ENCODE results near the gene MYH6. TPM values are rescaled to one million over a fixed set of nuclear protein-coding genes. Genes with fewer than 3 reads are reported as not detected.
"Not testable (repeated sequence)": the region's sequence is repeated elsewhere in the genome, so short reads cannot be mapped to it uniquely, and the experiment has no call there.

MYH6 gene
- total RNA-seq (1,000 to 10,000 TPM in 2 of 10 donors, 100 to 1,000 TPM in 6, 10 to 100 TPM in 2; 76.6 to 7,525 (median 125) TPM), polyA plus RNA-seq (1,000 to 10,000 TPM; 3,967 to 5,106 TPM)
- long read RNA-seq, donor 1, full-length matches to known transcripts: 2,259 of 10,278 reads
- long read RNA-seq, donor 1, partial matches to known transcripts: 7,592 of 10,278 reads
- long read RNA-seq, donor 1, other reads (novel, unspliced or antisense): 427 of 10,278 reads
- long read RNA-seq, donor 2, full-length matches to known transcripts: 330 of 1,570 reads
- long read RNA-seq, donor 2, partial matches to known transcripts: 1,149 of 1,570 reads
- long read RNA-seq, donor 2, other reads (novel, unspliced or antisense): 91 of 1,570 reads
- long read RNA-seq, donor 3, full-length matches to known transcripts: 766 of 12,451 reads
- long read RNA-seq, donor 3, partial matches to known transcripts: 11,139 of 12,451 reads
- long read RNA-seq, donor 3, other reads (novel, unspliced or antisense): 546 of 12,451 reads

- Histone ChIP-seq H3K4me1 (peaks cover 0 to 46% (median 7%) of the 10 kb centered on the region in 9 donors), H3K9me3 (no peaks in the 10 kb centered on the region), H3K27me3 (peaks cover 0 to 10% (median 0%) of the 10 kb centered on the region in 7 donors), H3K36me3 (peaks cover 0 to 47% (median 0%) of the 10 kb centered on the region in 9 donors), H3K4me3 (peak within 1 kb of the TSS in 3 of 10 donors; percentile 5 to 33 (median 24)), H3K27ac (peak within 1 kb of the TSS; percentile 26 to 87 (median 72))
- intact Hi-C loops (cut with DNase I): loop anchor here in 2 of 10 donors (2.0 kb wide), 1 partner anchor 35 kb away; no protein-coding TSS in a partner anchor
- 40 to 53% methylated on average over 15 of the region's 15 CpGs for WGBS, 2 donors
- DNase-seq (no peak), ATAC-seq (no peak)
- TF ChIP-seq, protein P1, sequence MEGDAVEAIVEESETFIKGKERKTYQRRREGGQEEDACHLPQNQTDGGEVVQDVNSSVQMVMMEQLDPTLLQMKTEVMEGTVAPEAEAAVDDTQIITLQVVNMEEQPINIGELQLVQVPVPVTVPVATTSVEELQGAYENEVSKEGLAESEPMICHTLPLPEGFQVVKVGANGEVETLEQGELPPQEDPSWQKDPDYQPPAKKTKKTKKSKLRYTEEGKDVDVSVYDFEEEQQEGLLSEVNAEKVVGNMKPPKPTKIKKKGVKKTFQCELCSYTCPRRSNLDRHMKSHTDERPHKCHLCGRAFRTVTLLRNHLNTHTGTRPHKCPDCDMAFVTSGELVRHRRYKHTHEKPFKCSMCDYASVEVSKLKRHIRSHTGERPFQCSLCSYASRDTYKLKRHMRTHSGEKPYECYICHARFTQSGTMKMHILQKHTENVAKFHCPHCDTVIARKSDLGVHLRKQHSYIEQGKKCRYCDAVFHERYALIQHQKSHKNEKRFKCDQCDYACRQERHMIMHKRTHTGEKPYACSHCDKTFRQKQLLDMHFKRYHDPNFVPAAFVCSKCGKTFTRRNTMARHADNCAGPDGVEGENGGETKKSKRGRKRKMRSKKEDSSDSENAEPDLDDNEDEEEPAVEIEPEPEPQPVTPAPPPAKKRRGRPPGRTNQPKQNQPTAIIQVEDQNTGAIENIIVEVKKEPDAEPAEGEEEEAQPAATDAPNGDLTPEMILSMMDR (IDR thresholded peaks at IDR 0.05): no peak
These were observed at the start of gene MYH6 for GRCh38 chr14:23407516-23408306. TSS of gene MYH6 (minus strand) at chr14:23408273. CDS start at chr14:23407223, 1,050 bp downstream.

DNA sequence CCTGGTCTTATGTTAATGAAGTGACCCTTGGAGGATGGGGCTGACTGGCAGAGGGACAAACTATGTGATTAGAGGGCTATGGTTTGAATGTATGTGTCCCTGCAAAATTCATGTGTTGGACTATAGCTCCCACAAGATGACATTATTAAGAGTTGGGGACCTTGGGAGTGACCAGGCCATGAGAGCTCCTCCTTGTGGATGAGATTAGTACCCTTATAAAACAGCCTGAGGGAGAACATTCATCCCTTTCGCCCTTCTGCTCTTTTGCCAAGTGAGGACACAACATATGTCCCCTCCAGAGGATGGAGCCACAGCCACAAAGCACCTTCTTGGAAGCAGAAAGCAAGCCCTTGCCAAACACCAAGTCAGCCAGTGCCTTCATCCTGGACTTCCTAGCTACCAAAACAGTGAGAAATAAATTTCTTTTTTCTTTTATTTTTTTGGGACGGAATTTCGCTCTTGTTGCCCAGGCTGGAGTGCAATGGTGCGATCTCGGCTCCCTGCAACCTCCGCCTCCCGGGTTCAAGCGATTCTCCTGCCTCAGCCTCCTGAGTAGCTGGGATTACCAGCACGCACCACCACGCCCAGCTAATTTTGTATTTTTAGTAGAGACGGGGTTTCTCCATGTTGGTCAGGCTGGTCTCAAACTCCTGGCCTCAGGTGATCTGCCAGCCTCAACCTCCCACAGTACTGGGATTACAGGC lies 49.0 kb upstream of the MYH6 start:
- intact Hi-C loops (cut with DNase I): loop anchor here in 1 of 10 donors (10.0 kb wide), 1 partner anchor 72 kb away; no protein-coding TSS in a partner anchor
- not testable (repeated sequence) for DNase-seq, H3K9me3 ChIP-seq, H3K36me3 ChIP-seq, H3K4me1 ChIP-seq, H3K27ac ChIP-seq, H3K4me3 ChIP-seq
- whole genome bisulfite sequencing, 2 donors: 83 to 84% methylated on average over 11 of the region's 11 CpGs
- ATAC-seq: peak; percentile 16 to 76 (median 66)
- TF ChIP-seq, protein P1 (IDR thresholded peaks at IDR 0.05): peak in 6 of 9 donors; percentile 29 to 48 (median 33)
- H3K27me3 ChIP-seq: peaks cover 0 to 39% (median 5%) of the 10 kb centered on the region in 7 donors

GRCh38 chr14:23454445-23454856 lies 46.4 kb upstream of the MYH6 start:
- Histone ChIP-seq H3K4me3 (no peak overlapping the region), H3K4me1 (peaks cover 0 to 5% (median 0%) of the 10 kb centered on the region in 9 donors), H3K36me3 (no peaks in the 10 kb centered on the region), H3K9me3 (no peaks in the 10 kb centered on the region), H3K27ac (no peak overlapping the region), H3K27me3 (peaks cover 0 to 41% (median 5%) of the 10 kb centered on the region in 7 donors)
- intact Hi-C loops (cut with DNase I): loop anchor here in 1 of 10 donors (10.0 kb wide), 1 partner anchor 70 kb away; no protein-coding TSS in a partner anchor
- TF ChIP-seq, protein P1 (IDR thresholded peaks at IDR 0.05): no peak
- no peak for DNase-seq
- WGBS, 2 donors: 29 to 34% methylated on average over 1 of the region's 1 CpG
- ATAC-seq: peak in 1 of 8 donors; percentile 20

Data from heart right ventricle (tissue), 16 donors.